H9 (cell line): ENCODE measurements around the gene ERVFRD-1. TPM values are rescaled to one million over a fixed set of nuclear protein-coding genes. Genes with fewer than 3 reads are reported as not detected.

Experiments used
- DNase-seq: peaks from one replicate; pipeline ENCODE4 v3.0.0-alpha.2; 2017
- H2AFZ ChIP-seq: one replicate; pipeline ENCODE4 v1.6.1; 2013; ENCODE audit warnings: mild to moderate bottlenecking, low read length, control low read depth, moderate library complexity
- H2AK5ac ChIP-seq: 2 replicates; pipeline ENCODE4 v1.6.1; 2013; ENCODE audit warnings: low read length, control low read depth, mixed read lengths; ENCODE audit not compliant: insufficient read length
- H2BK120ac ChIP-seq: one replicate; pipeline ENCODE4 v1.6.1; 2013; ENCODE audit warnings: low read depth, mild to moderate bottlenecking, low read length, control low read depth, inconsistent platforms; ENCODE audit not compliant: poor library complexity, severe bottlenecking
- H2BK12ac ChIP-seq: 2 replicates; pipeline ENCODE4 v1.6.1; 2013; ENCODE audit warnings: low read length, control low read depth, mixed read lengths, low read depth; ENCODE audit not compliant: insufficient read length
- H2BK15ac ChIP-seq: 2 replicates; pipeline ENCODE4 v1.6.1; 2013; ENCODE audit warnings: low read depth, low read length, control low read depth
- H2BK20ac ChIP-seq: one replicate; pipeline ENCODE4 v1.6.1; 2013; ENCODE audit warnings: low read depth, mild to moderate bottlenecking, low read length, control low read depth, inconsistent platforms; ENCODE audit not compliant: poor library complexity, severe bottlenecking
- H2BK5ac ChIP-seq: 2 replicates; pipeline ENCODE4 v1.6.1; 2013; ENCODE audit warnings: low read length, control low read depth, mixed read lengths; ENCODE audit not compliant: insufficient read length
- H3K14ac ChIP-seq: 2 replicates; pipeline ENCODE4 v1.6.1; 2013; ENCODE audit warnings: low read length, control low read depth; ENCODE audit not compliant: insufficient read depth
- H3K18ac ChIP-seq: 2 replicates; pipeline ENCODE4 v1.6.1; 2013; ENCODE audit warnings: low read depth, mild to moderate bottlenecking, mixed read lengths, low read length, control low read depth; ENCODE audit not compliant: insufficient read length
- H3K23ac ChIP-seq: 2 replicates; pipeline ENCODE4 v1.6.1; 2013; ENCODE audit warnings: low read length, control low read depth, mixed read lengths, low read depth; ENCODE audit not compliant: insufficient read length
- H3K23me2 ChIP-seq: 2 replicates; pipeline ENCODE4 v1.6.1; 2013; ENCODE audit warnings: low read depth, mild to moderate bottlenecking, mixed read lengths, low read length, control low read depth; ENCODE audit not compliant: insufficient read length, poor library complexity, severe bottlenecking
- H3K27ac ChIP-seq: 2 replicates; pipeline ENCODE4 v1.5.1; 2013; ENCODE audit warnings: low read length, control low read depth, mixed read lengths, low read depth; ENCODE audit not compliant: insufficient read length
- H3K27me3 ChIP-seq: 2 replicates; pipeline ENCODE4 v1.6.1; 2013; ENCODE audit warnings: low read length, control low read depth, inconsistent platforms; ENCODE audit not compliant: insufficient read depth
- H3K4ac ChIP-seq: 2 replicates; pipeline ENCODE4 v1.6.1; 2013; ENCODE audit warnings: low read depth, mild to moderate bottlenecking, control low read depth, inconsistent platforms, low read length, moderate library complexity
- H3K4me1 ChIP-seq: 2 replicates; pipeline ENCODE4 v1.6.1; 2013; ENCODE audit warnings: low read length, control low read depth, inconsistent platforms; ENCODE audit not compliant: insufficient read depth
- H3K4me2 ChIP-seq: 2 replicates; pipeline ENCODE4 v1.6.1; 2013; ENCODE audit warnings: low read length, control low read depth, mixed read lengths; ENCODE audit not compliant: insufficient read length, insufficient read depth
- H3K56ac ChIP-seq: 2 replicates; pipeline ENCODE4 v1.6.1; 2013; ENCODE audit warnings: low read depth, mild to moderate bottlenecking, mixed read lengths, low read length, control low read depth; ENCODE audit not compliant: insufficient read length
- H3K79me1 ChIP-seq: 2 replicates; pipeline ENCODE4 v1.6.1; 2013; ENCODE audit warnings: low read depth, mild to moderate bottlenecking, moderate library complexity, low read length, control low read depth, inconsistent platforms; ENCODE audit not compliant: insufficient read depth, poor library complexity, severe bottlenecking
- H3K79me2 ChIP-seq: 2 replicates; pipeline ENCODE4 v1.6.1; 2013; ENCODE audit warnings: low read length, control low read depth, inconsistent platforms; ENCODE audit not compliant: insufficient read depth
- H3K9ac ChIP-seq: 2 replicates; pipeline ENCODE4 v1.6.1; 2013; ENCODE audit warnings: low read length, control low read depth, mixed read lengths; ENCODE audit not compliant: insufficient read length; ENCODE audit errors: extremely low read depth
- H3K9me3 ChIP-seq: one replicate; pipeline ENCODE4 v1.6.1; 2013; ENCODE audit warnings: low read depth, low read length, inconsistent platforms; ENCODE audit not compliant: control insufficient read depth
- H3T11ph ChIP-seq: one replicate; pipeline ENCODE4 v1.6.1; 2013; ENCODE audit warnings: mild to moderate bottlenecking, low read length, control low read depth, inconsistent platforms
- H4K20me1 ChIP-seq: one replicate; pipeline ENCODE4 v1.6.1; 2013; ENCODE audit not compliant: control insufficient read depth, insufficient read length, insufficient read depth
- H4K5ac ChIP-seq: 2 replicates; pipeline ENCODE4 v1.6.1; 2013; ENCODE audit warnings: low read depth, mild to moderate bottlenecking, mixed read lengths, low read length, control low read depth; ENCODE audit not compliant: insufficient read length
- H4K8ac ChIP-seq: replicated peaks from 2 replicates; pipeline ENCODE4 v1.6.1; 2013; ENCODE audit warnings: low read length, control low read depth, mixed read lengths, low read depth; ENCODE audit not compliant: insufficient read length
- H4K91ac ChIP-seq: 2 replicates; pipeline ENCODE4 v1.6.1; 2013; ENCODE audit warnings: low read depth, mild to moderate bottlenecking, moderate library complexity, mixed read lengths, low read length, control low read depth; ENCODE audit not compliant: insufficient read length
- H3K27ac Mint-ChIP-seq, 3 experiments: 2 replicates in 2 of 3; 3 replicates in 1 of 3; pipeline ENCODE4 v1.8.0; 2020 to 2021; ENCODE audit warnings: mixed read lengths in 3 of 3, mild to moderate bottlenecking in 1 of 3, moderate library complexity in 1 of 3
- H3K27me3 Mint-ChIP-seq: 2 replicates; pipeline ENCODE4 v1.8.0; 2021; ENCODE audit warnings: low read depth, mild to moderate bottlenecking, moderate library complexity, mixed read lengths
- H3K36me3 Mint-ChIP-seq, 3 experiments: 2 replicates in 2 of 3; 3 replicates in 1 of 3; pipeline ENCODE4 v1.8.0; 2020 to 2021; ENCODE audit warnings: low read depth in 3 of 3, mixed read lengths in 3 of 3; ENCODE audit not compliant: insufficient read depth in 1 of 3
- H3K4me1 Mint-ChIP-seq, 2 experiments: 2 replicates each; pipeline ENCODE4 v1.8.0; 2020; ENCODE audit warnings: mixed read lengths in 2 of 2
- H3K4me3 Mint-ChIP-seq, 2 experiments: 2 replicates in 1 of 2; 3 replicates in 1 of 2; pipeline ENCODE4 v1.8.0; 2020 to 2021; ENCODE audit warnings: mild to moderate bottlenecking in 2 of 2, mixed read lengths in 2 of 2, moderate library complexity in 1 of 2
- H3K9me3 Mint-ChIP-seq, 2 experiments: 2 replicates in 1 of 2; 3 replicates in 1 of 2; pipeline ENCODE4 v1.8.0; 2020; ENCODE audit warnings: mild to moderate bottlenecking in 2 of 2, mixed read lengths in 2 of 2, moderate library complexity in 1 of 2
- whole genome bisulfite sequencing: extraction: QIAGEN DNeasy Blood & Tissue Kit; methylation state at CpG from one replicate; pipeline ENCODE4 v1.1.7; 2013; ENCODE audit warnings: missing lambda C conversion rate, low lambda C conversion rate, mixed read lengths; ENCODE audit not compliant: insufficient read length; ENCODE audit errors: extremely low coverage; 5-methylcytosine and 5-hydroxymethylcytosine counted together
- total RNA-seq: library from RNA; stranded (reverse); gene quantifications from 2 replicates; pipeline ENCODE4 v1.2.1, GENCODE V29; 2021
- TF ChIP-seq, protein P1 (sequence below): fragments of 200-600 bp; sonication (generic); conservative IDR thresholded peaks from 3 replicates; pipeline ENCODE4 v1.8.0; 2021; ENCODE audit warnings: antibody characterized with exemption, mild to moderate bottlenecking

ERVFRD-1 gene
- total RNA-seq, 1 experiment from 2014 or later: not detected

DNA sequence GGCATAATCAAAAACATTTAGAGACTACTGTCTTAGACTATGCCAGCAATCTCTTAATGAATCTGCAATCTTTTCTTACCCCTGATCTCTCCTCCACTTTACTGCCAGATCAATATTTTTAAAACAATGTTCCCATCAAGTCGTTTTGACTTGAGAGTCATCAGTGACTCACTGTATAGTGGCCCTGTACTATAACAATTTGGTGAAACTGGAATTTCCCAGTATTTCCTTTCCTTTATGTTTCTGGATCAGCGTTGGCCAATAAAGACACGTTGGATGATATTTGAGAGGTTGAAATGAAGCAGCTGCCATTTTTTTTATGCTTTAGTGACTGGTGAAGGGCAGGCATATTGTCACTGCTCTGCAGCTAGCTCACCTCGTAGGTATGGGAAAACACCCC, 28.0 kb downstream of the ERVFRD-1 start:
- Histone ChIP-seq H3K4me2 (no peak overlapping the region), H4K8ac (no peak overlapping the region), H2BK12ac (no peak overlapping the region), H3K79me1 (no peaks in the 10 kb centered on the region), H2BK20ac (no peak overlapping the region), H3K14ac (no peak overlapping the region), H3K18ac (no peak overlapping the region), H3K27me3 (no peaks in the 10 kb centered on the region), H3K23ac (no peak overlapping the region), H3T11ph (no peak overlapping the region), H3K9me3 (no peaks in the 10 kb centered on the region), H2BK15ac (no peak overlapping the region), H3K23me2 (no peaks in the 10 kb centered on the region), H3K79me2 (no peaks in the 10 kb centered on the region), H3K4ac (no peak overlapping the region), H3K27ac (no peak overlapping the region), H2BK5ac (no peak overlapping the region), H4K91ac (no peak overlapping the region), H2BK120ac (no peak overlapping the region), H4K5ac (no peak overlapping the region), H2AK5ac (no peak overlapping the region), H3K56ac (no peak overlapping the region), H3K9ac (no peak overlapping the region), H2AFZ (no peak overlapping the region), H3K4me1 (no peaks in the 10 kb centered on the region), H4K20me1 (no peaks in the 10 kb centered on the region)
- no peaks in the 10 kb centered on the region for H3K27me3 Mint-ChIP-seq
- no peak overlapping the region for H3K27ac Mint-ChIP-seq
- TF ChIP-seq, protein P1, sequence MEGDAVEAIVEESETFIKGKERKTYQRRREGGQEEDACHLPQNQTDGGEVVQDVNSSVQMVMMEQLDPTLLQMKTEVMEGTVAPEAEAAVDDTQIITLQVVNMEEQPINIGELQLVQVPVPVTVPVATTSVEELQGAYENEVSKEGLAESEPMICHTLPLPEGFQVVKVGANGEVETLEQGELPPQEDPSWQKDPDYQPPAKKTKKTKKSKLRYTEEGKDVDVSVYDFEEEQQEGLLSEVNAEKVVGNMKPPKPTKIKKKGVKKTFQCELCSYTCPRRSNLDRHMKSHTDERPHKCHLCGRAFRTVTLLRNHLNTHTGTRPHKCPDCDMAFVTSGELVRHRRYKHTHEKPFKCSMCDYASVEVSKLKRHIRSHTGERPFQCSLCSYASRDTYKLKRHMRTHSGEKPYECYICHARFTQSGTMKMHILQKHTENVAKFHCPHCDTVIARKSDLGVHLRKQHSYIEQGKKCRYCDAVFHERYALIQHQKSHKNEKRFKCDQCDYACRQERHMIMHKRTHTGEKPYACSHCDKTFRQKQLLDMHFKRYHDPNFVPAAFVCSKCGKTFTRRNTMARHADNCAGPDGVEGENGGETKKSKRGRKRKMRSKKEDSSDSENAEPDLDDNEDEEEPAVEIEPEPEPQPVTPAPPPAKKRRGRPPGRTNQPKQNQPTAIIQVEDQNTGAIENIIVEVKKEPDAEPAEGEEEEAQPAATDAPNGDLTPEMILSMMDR: no peak
- DNase-seq: no peak
- no peak overlapping the region for H3K4me3 Mint-ChIP-seq
- H3K4me1 Mint-ChIP-seq: no peaks in the 10 kb centered on the region
- no peaks in the 10 kb centered on the region; a peak in 1 of 5 replicates for H3K9me3 Mint-ChIP-seq
- WGBS: no CpG with 5 or more reads among the region's 4 CpGs
- no peaks in the 10 kb centered on the region for H3K36me3 Mint-ChIP-seq
